HG02610 (cell line): Measurements from ENCODE around the gene SOX9.
"Not testable (repeated sequence)": the region's sequence is repeated elsewhere in the genome, so short reads cannot be mapped to it uniquely, and the experiment has no call there.

Experiments used
- ATAC-seq: cut with Tn5 transposase; IDR thresholded peaks from one replicate; pipeline ENCODE4 v1.9.1; 2021; ENCODE audit warnings: mild to moderate bottlenecking, moderate library complexity; ENCODE audit not compliant: unreplicated experiment

SOX9 gene

DNA sequence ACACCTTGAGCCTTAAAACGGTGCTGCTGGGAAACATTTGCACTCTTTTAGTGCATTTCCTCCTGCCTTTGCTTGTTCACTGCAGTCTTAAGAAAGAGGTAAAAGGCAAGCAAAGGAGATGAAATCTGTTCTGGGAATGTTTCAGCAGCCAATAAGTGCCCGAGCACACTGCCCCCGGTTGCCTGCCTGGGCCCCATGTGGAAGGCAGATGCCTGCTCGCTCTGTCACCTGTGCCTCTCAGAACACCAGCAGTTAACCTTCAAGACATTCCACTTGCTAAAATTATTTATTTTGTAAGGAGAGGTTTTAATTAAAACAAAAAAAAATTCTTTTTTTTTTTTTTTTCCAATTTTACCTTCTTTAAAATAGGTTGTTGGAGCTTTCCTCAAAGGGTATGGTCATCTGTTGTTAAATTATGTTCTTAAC is 4.4 kb downstream of the SOX9 start:
- no peak for ATAC-seq

DNA sequence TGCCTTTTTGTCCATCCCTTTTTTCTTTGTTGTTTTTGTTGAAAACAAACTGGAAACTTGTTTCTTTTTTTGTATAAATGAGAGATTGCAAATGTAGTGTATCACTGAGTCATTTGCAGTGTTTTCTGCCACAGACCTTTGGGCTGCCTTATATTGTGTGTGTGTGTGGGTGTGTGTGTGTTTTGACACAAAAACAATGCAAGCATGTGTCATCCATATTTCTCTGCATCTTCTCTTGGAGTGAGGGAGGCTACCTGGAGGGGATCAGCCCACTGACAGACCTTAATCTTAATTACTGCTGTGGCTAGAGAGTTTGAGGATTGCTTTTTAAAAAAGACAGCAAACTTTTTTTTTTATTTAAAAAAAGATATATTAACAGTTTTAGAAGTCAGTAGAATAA is 4.9 kb downstream of the SOX9 start:
- no peak for ATAC-seq

- ATAC-seq, result no peak
These were observed 6.0 kb downstream of the SOX9 start for GRCh38 chr17:72126575-72127486.

DNA sequence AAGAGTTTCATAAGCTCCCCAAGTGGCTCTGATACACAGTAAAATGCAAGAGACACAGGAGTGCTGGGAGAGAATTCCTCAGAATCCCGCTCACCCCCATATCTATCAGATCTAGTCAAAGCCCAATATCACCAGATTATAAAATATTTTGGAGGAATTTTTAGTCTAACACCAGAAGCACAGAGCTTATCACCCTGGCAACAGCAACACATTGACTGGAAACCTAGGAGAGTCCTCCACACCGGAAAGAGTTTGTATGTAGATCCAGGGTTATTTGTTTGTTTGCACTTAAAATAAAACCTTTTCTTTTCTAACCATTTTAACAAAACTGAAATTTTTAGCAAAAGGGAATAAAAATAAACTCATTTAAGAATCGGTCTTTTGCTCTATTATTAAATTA is 7.2 kb downstream of the SOX9 start:
- no peak for ATAC-seq

DNA sequence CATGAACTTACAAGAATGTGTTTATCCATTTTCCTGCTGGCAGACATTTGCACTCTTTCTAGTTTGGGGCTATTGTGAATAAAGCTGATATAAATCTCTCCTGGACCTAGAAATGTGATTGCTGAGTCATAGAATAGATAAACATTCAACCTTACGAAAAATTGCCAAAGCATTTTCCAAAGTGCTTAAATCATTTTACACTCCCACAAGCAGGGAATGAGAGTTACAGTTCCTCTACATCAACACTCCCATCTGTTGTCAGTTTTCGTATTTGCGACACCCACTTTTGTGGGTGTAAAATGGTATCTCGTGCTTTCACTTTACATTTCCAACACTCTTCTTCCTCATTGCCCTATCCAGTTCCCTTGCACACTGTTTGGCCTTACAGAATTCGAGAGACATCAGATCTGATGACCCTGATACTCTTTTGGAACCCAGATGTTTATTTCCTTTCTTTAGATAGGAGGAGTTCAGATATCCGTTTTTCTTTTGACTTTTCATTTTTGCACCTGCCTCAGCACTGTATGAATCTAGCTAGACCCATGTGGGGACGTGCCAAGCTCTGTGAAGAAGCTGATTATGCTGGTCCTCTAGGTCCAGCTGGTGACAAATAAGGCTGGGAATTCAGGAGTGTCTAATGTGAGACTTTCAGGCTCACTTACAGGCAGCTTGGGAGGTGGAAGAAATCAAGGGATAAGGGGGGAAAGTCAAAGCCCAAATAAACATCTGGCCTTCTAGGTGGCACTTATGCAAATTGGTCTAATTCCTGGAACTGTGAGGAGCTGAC is 14.0 kb downstream of the SOX9 start:
- no peak for ATAC-seq

- ATAC-seq, result no peak
These were observed 14.9 kb downstream of the SOX9 start for GRCh38 chr17:72135546-72136325.

GRCh38 chr17:72136692-72137091 is 15.9 kb downstream of the SOX9 start:
- no peak for ATAC-seq

GRCh38 chr17:72137161-72137560 is 16.3 kb downstream of the SOX9 start:
- no peak for ATAC-seq

- ATAC-seq, result no peak
These were observed 18.4 kb downstream of the SOX9 start for GRCh38 chr17:72139212-72139611.

GRCh38 chr17:72141336-72141735 is 20.5 kb downstream of the SOX9 start:
- no peak for ATAC-seq

GRCh38 chr17:72142097-72142496 is 21.3 kb downstream of the SOX9 start:
- not testable (repeated sequence) for ATAC-seq

GRCh38 chr17:72142614-72143013 is 21.8 kb downstream of the SOX9 start:
- no peak for ATAC-seq

- ATAC-seq, result no peak
These were observed 22.4 kb downstream of the SOX9 start for GRCh38 chr17:72143245-72143644.

GRCh38 chr17:72144101-72144500 is 23.3 kb downstream of the SOX9 start:
- ATAC-seq, result no peak

GRCh38 chr17:72145562-72145961 is 24.7 kb downstream of the SOX9 start:
- ATAC-seq, result no peak

GRCh38 chr17:72145962-72146361 is 25.1 kb downstream of the SOX9 start:
- ATAC-seq, result no peak

DNA sequence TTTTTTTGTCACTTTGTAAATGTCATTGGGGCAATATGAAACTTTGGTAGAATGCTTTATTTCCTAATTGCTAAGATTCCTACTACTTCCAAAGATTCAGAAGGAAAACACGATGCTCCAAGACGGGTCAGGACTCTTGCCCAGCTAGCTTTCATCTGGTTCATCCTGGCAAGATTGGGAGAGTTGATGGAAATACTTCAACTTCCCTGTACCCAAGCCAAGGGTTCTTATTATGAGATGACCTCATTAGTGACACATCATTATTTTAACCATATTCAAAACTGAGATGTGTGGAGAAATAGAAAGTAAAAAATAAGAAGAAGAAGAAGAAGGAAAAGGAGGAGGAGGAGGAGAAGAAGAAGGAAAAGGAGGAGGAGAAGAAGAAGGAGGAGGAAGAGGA is 25.6 kb downstream of the SOX9 start:
- ATAC-seq, result no peak

- no peak for ATAC-seq
These were observed 30.0 kb downstream of the SOX9 start for GRCh38 chr17:72150632-72151460.

- no peak for ATAC-seq
These were observed 31.0 kb downstream of the SOX9 start for GRCh38 chr17:72151565-72152386.
